SK-N-SH (cell line): ENCODE measurements around the gene CHST9. TPM values are rescaled to one million over a fixed set of nuclear protein-coding genes. Genes with fewer than 3 reads are reported as not detected.
A peak's percentile ranks its signal among the peaks of the same experiment; 100 is the strongest.

Source experiments
- CTCF ChIA-PET: fragments of 300-600, 350-600 bp; formaldehyde crosslinking; extraction: SDS; loops from one replicate; lab custom pipeline; 2021; lab: Yijun Ruan, JAX
- POLR2A ChIA-PET: fragments of 350-600 bp; sonication (Branson Sonifier 250); formaldehyde crosslinking; extraction: SDS; loops from one replicate; lab custom pipeline; 2020; ENCODE audit warnings: antibody characterized with exemption, inconsistent platforms; lab: Yijun Ruan, JAX
- DNase-seq: peaks from one replicate; pipeline ENCODE4 v3.0.0; 2012
- H2AFZ ChIP-seq: fragments of 200-600 bp; sonication (generic); 2 replicates; pipeline ENCODE4 v1.8.1; 2016; ENCODE audit warnings: antibody characterized with exemption, mild to moderate bottlenecking, low read depth
- H3F3A ChIP-seq: fragments of 200-600 bp; sonication (generic); replicated peaks from 2 replicates; pipeline ENCODE3; 2016; ENCODE audit warnings: antibody characterized with exemption, mild to moderate bottlenecking; ENCODE audit not compliant: insufficient read depth
- H3K27ac ChIP-seq, 2 experiments: fragments of 200-500 bp in 1 of 2; fragments of 200-600 bp in 1 of 2; sonication (Bioruptor generic) in 1 of 2; sonication (generic), shearing (Covaris generic) in 1 of 2; 2 replicates each; pipeline versions ENCODE4 v1.5.1 to v1.6.1; 2014 to 2016; ENCODE audit warnings: low read depth in 2 of 2, inconsistent platforms in 1 of 2, low read length in 1 of 2, mild to moderate bottlenecking in 1 of 2, mixed read lengths in 1 of 2
- H3K27me3 ChIP-seq: fragments of 200-600 bp; sonication (generic), shearing (Covaris generic); 2 replicates; pipeline ENCODE4 v1.6.1; 2016; ENCODE audit warnings: mixed run types; ENCODE audit not compliant: insufficient read depth
- H3K36me3 ChIP-seq, 2 experiments: fragments of 200-500 bp in 1 of 2; fragments of 200-600 bp in 1 of 2; sonication (Bioruptor generic) in 1 of 2; sonication (generic) in 1 of 2; replicated peaks in 1 of 2; 2 replicates each; pipeline versions ENCODE3 to v1.5.1; 2014 to 2016; ENCODE audit warnings: low read length in 1 of 2, mild to moderate bottlenecking in 1 of 2; ENCODE audit not compliant: insufficient read depth in 2 of 2, control insufficient read depth in 1 of 2
- H3K4me1 ChIP-seq, 2 experiments: fragments of 200-500 bp in 1 of 2; fragments of 200-600 bp in 1 of 2; sonication (Bioruptor generic) in 1 of 2; sonication (generic), shearing (Covaris generic) in 1 of 2; 2 replicates each; pipeline versions ENCODE4 v1.5.1 to v1.6.1; 2014 to 2016; ENCODE audit warnings: low read depth in 1 of 2, low read length in 1 of 2, mixed run types in 1 of 2; ENCODE audit not compliant: insufficient read depth in 2 of 2, control insufficient read depth in 1 of 2
- H3K4me2 ChIP-seq: fragments of 200-600 bp; sonication (generic), shearing (Covaris generic); 2 replicates; pipeline ENCODE4 v1.6.1; 2017; ENCODE audit warnings: mixed run types
- H3K4me3 ChIP-seq, 2 experiments: fragments of 200-500 bp in 1 of 2; fragments of 200-600 bp in 1 of 2; sonication (Bioruptor generic) in 1 of 2; sonication (generic), shearing (Covaris generic) in 1 of 2; 2 replicates each; pipeline versions ENCODE4 v1.5.1 to v1.8.1; 2014 to 2016; ENCODE audit warnings: low read depth in 2 of 2, inconsistent platforms in 1 of 2, low read length in 1 of 2, mild to moderate bottlenecking in 1 of 2, mixed read lengths in 1 of 2, moderate library complexity in 1 of 2
- H3K79me2 ChIP-seq: fragments of 200-600 bp; sonication (generic); 2 replicates; pipeline ENCODE4 v1.8.1; 2017; ENCODE audit warnings: mild to moderate bottlenecking; ENCODE audit not compliant: insufficient read depth
- H3K9ac ChIP-seq: fragments of 200-600 bp; sonication (generic); 2 replicates; pipeline ENCODE4 v1.6.1; 2017; ENCODE audit warnings: mixed run types
- H3K9me2 ChIP-seq: fragments of 200-600 bp; sonication (generic); 2 replicates; pipeline ENCODE4 v1.6.1; 2017; ENCODE audit warnings: mixed run types
- H3K9me3 ChIP-seq: fragments of 200-600 bp; sonication (generic); 2 replicates; pipeline ENCODE4 v1.6.1; 2017; ENCODE audit warnings: mixed run types, mild to moderate bottlenecking, moderate library complexity
- H4K20me1 ChIP-seq: fragments of 200-600 bp; sonication (generic); 2 replicates; pipeline ENCODE4 v1.6.1; 2017; ENCODE audit warnings: mild to moderate bottlenecking, mixed run types; ENCODE audit not compliant: insufficient read depth
- CTCF ChIP-seq: fragments of 200-600 bp; sonication (generic); IDR thresholded peaks from 2 replicates; pipeline ENCODE4 v1.6.1; 2017; ENCODE audit warnings: antibody characterized with exemption, mild to moderate bottlenecking, moderate library complexity
- ELF1 ChIP-seq: IDR thresholded peaks from 2 replicates; pipeline ENCODE4 v1.4.0; 2012
- EZH2phosphoT487 ChIP-seq: fragments of 200-600 bp; sonication (generic); IDR thresholded peaks from 2 replicates; pipeline ENCODE4 v1.6.1; 2017; ENCODE audit warnings: low read depth, mixed run types, mild to moderate bottlenecking, antibody characterized with exemption, moderate library complexity, borderline replicate concordance
- FOXM1 ChIP-seq: IDR thresholded peaks from 2 replicates; pipeline ENCODE4 v1.4.0; 2012; ENCODE audit warnings: low read depth, mild to moderate bottlenecking
- GABPA ChIP-seq: IDR thresholded peaks from 2 replicates; pipeline ENCODE4 v1.4.0; 2012; ENCODE audit warnings: low read depth, mild to moderate bottlenecking
- JUND ChIP-seq: IDR thresholded peaks from 2 replicates; pipeline ENCODE4 v1.4.0; 2012
- MEF2A ChIP-seq: IDR thresholded peaks from 2 replicates; pipeline ENCODE4 v1.4.0; 2012; ENCODE audit warnings: low read depth, borderline replicate concordance
- NFIC ChIP-seq: IDR thresholded peaks from 2 replicates; pipeline ENCODE4 v1.4.0; 2012; ENCODE audit warnings: borderline replicate concordance
- NRF1 ChIP-seq: IDR thresholded peaks from 2 replicates; pipeline ENCODE4 v1.6.1; 2012; ENCODE audit warnings: low read depth, mild to moderate bottlenecking, low read length
- POLR2AphosphoS5 ChIP-seq: IDR thresholded peaks from 2 replicates; pipeline ENCODE4 v1.6.1; 2012; ENCODE audit warnings: low read depth, low read length
- RAD21 ChIP-seq: IDR thresholded peaks from 2 replicates; pipeline ENCODE4 v1.6.1; 2012; ENCODE audit warnings: mild to moderate bottlenecking, low read length
- RCOR1 ChIP-seq: fragments of 150-350 bp; IDR thresholded peaks from 2 replicates; pipeline ENCODE4 v1.6.1; 2017; ENCODE audit warnings: antibody characterized with exemption, low read length
- RFX5 ChIP-seq: IDR thresholded peaks from 2 replicates; pipeline ENCODE4 v1.6.1; 2012; ENCODE audit warnings: mild to moderate bottlenecking, improper control_type of control experiment, low read length
- RXRA ChIP-seq: IDR thresholded peaks from 2 replicates; pipeline ENCODE4 v1.4.0; 2012; ENCODE audit warnings: low read depth, mild to moderate bottlenecking, borderline replicate concordance
- SMC3 ChIP-seq: IDR thresholded peaks from 2 replicates; pipeline ENCODE4 v1.6.1; 2012; ENCODE audit warnings: low read depth, low read length, improper control_type of control experiment
- TCF12 ChIP-seq: IDR thresholded peaks from 2 replicates; pipeline ENCODE4 v1.4.0; 2012
- TEAD4 ChIP-seq: IDR thresholded peaks from 2 replicates; pipeline ENCODE4 v1.4.0; 2012; ENCODE audit warnings: mild to moderate bottlenecking, borderline replicate concordance; ENCODE audit not compliant: insufficient read depth
- USF1 ChIP-seq: IDR thresholded peaks from 2 replicates; pipeline ENCODE4 v1.4.0; 2012; ENCODE audit warnings: low read depth, borderline replicate concordance
- USF2 ChIP-seq: fragments of 150-350 bp; IDR thresholded peaks from 2 replicates; pipeline ENCODE4 v1.6.1; 2017; ENCODE audit warnings: antibody characterized with exemption, low read length, low read depth, borderline replicate concordance
- WGBS: methylation state at CpG from one replicate; pipeline ENCODE4 v1.1.6; 2017; ENCODE audit warnings: low lambda C conversion rate; 5-methylcytosine and 5-hydroxymethylcytosine counted together
- polyA plus RNA-seq, 3 experiments: library from polyadenylated mRNA; depleted of rRNA; stranded (reverse); fragments of >200 nt; gene quantifications; 2 replicates each; pipeline ENCODE4 v1.2.3, GENCODE V29; 2012

The CHST9 gene
- polyA plus RNA-seq, 1 of the 3 experiments (the other 2 are of a cell fraction): not detected

DNA sequence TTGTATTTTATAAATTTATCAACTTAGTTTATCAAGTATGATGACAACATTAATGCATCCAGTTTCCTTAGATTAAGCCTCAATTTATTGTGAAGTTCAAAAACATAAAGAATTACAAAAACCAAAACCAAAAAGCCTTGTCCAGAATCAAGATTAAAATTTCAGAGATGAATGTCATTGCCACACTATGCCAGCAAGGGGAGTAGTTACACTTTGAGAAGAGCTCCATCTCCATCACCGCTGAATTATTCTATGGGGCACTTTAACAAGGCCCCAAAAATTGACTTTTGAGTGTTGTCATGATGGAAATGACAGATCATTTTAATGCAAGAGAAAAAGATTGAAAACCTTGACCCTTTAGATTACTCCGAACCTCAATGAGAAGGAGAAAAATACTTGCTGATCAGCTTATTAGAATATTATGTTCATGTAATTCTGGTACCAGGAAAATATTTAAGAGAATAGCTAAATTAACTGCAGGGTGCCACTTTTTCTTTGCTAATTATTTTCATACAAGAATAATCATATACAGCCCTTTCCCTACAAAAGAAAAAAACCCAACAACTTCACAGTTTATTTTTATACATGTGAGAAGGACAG is 167.1 kb downstream of the CHST9 start:
- Histone ChIP-seq H3K79me2 (no peaks in the 10 kb centered on the region), H3K4me2 (no peak overlapping the region), H3K27me3 (no peaks in the 10 kb centered on the region)
- peak; percentile 43 for DNase-seq
- TF ChIP-seq CTCF (peak; percentile 68), RAD21 (peak; percentile 87), FOXM1 (no peak), SMC3 (peak; percentile 64; the same call in 1 of the 2 replicates), ELF1 (no peak)
- TF ChIP-seq, all 33 proteins: peak for 3
- H3F3A ChIP-seq: no peaks in the 10 kb centered on the region
- 55% methylated on average over 2 of the region's 2 CpGs for WGBS
- no peaks in the 10 kb centered on the region for H3K9me3 ChIP-seq
- H3K36me3 ChIP-seq: no peaks in the 10 kb centered on the region
- H4K20me1 ChIP-seq: no peaks in the 10 kb centered on the region
- peak overlapping the region in 1 of 2 experiments; percentile 18; a peak in 1 of 4 replicates for H3K4me3 ChIP-seq
- no peak overlapping the region for H2AFZ ChIP-seq
- H3K27ac ChIP-seq: no peak overlapping the region
- H3K9me2 ChIP-seq: no peaks in the 10 kb centered on the region
- POLR2A ChIA-PET: no interaction called here
- CTCF ChIA-PET: interaction anchor here (0.6 to 2.1 kb wide), 27 partner anchors 8 to 657 kb away, joined by 3 to 17 read pairs (median 4); no protein-coding TSS in a partner anchor
- no peaks in the 10 kb centered on the region for H3K4me1 ChIP-seq
- no peak overlapping the region for H3K9ac ChIP-seq

DNA sequence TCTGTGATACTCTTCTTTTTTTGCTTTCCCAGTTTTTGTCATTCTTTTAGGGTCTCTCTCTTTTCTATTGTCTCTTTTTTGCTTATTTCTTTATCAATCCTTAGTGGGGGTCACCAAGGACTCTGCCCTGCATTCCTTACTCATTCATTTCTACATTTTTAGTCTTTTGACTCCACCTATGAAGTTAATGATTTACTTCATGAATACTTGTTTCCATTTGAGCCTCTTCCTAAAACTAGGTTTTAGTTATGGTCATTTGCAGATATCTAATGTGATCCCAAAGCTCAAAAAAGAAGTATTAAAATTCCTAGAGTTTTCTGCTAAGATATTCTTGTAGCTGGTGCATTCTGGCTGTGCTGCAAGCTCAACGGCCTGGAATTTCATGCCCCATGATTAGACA is 170.3 kb downstream of the CHST9 start:
- Histone ChIP-seq H3K79me2 (no peaks in the 10 kb centered on the region), H4K20me1 (no peaks in the 10 kb centered on the region), H3K9me2 (no peaks in the 10 kb centered on the region), H3K4me3 (no peak overlapping the region), H3K27me3 (no peaks in the 10 kb centered on the region), H3K9me3 (no peaks in the 10 kb centered on the region)
- no peak for TF ChIP-seq MEF2A
- TF ChIP-seq RCOR1: no peak
- TF ChIP-seq JUND: no peak
- TF ChIP-seq RFX5: no peak
- TF ChIP-seq NFIC: no peak
- no peak for TF ChIP-seq ELF1
- no peak for TF ChIP-seq TCF12
- no peak for TF ChIP-seq TEAD4
- TF ChIP-seq GABPA: no peak
- no peak for TF ChIP-seq RXRA
- no peak for TF ChIP-seq NRF1
- TF ChIP-seq USF2: no peak
- no peak for TF ChIP-seq USF1
- TF ChIP-seq RAD21: no peak
- TF ChIP-seq POLR2AphosphoS5: no peak
- no peak for TF ChIP-seq EZH2phosphoT487
- TF ChIP-seq, all 33 proteins: peak for 0
- WGBS: 45% methylated on average over 1 of the region's 1 CpG
- DNase-seq: no peak
- no peaks in the 10 kb centered on the region for H3K36me3 ChIP-seq
- no peaks in the 10 kb centered on the region for H3K4me1 ChIP-seq
- no peak overlapping the region for H3K27ac ChIP-seq
- no peak overlapping the region for H3K9ac ChIP-seq
- no peaks in the 10 kb centered on the region for H3F3A ChIP-seq
- POLR2A ChIA-PET: no interaction called here
- CTCF ChIA-PET: interaction anchor here (1.8 kb wide), 1 partner anchor 17 kb away, joined by 5 read pairs; no protein-coding TSS in a partner anchor
- H2AFZ ChIP-seq: no peak overlapping the region
- H3K4me2 ChIP-seq: no peak overlapping the region
